Measurements from ENCODE around the gene CFAP20DC. TPM values are rescaled to one million over a fixed set of nuclear protein-coding genes. Genes with fewer than 3 reads are reported as not detected.

CFAP20DC gene
- total and polyA plus RNA-seq, 2 donors (not counting 1 experiment from before 2014, with no cell fraction given): 1.9 to 3.8 TPM

- no peaks in the 10 kb centered on the region for H4K20me1 ChIP-seq (ENCODE audit: control insufficient read depth, extremely low read depth, insufficient read depth, low read length)
- no peaks in the 10 kb centered on the region for H3K4me1 ChIP-seq (ENCODE audit: control insufficient read depth, extremely low read depth, insufficient read depth, low read length)
- peak in 1 of 2 donors; percentile 48 for DNase-seq (ENCODE audit: low read depth in 2 of 2)
- no peak overlapping the region for H3K9ac ChIP-seq (ENCODE audit: insufficient read depth, low read length)
- H3K36me3 ChIP-seq (ENCODE audit: control insufficient read depth, insufficient read depth, low read length): no peaks in the 10 kb centered on the region
- H3K4me2 ChIP-seq (ENCODE audit: extremely low read depth, insufficient read depth, low read length): no peak overlapping the region
- no peak overlapping the region for H3K27ac ChIP-seq (ENCODE audit: insufficient read depth, low read length)
- TF ChIP-seq EZH2 (IDR thresholded peaks at IDR 0.05; ENCODE audit: low read length, missing control alignments): no peak
- TF ChIP-seq, protein P1, sequence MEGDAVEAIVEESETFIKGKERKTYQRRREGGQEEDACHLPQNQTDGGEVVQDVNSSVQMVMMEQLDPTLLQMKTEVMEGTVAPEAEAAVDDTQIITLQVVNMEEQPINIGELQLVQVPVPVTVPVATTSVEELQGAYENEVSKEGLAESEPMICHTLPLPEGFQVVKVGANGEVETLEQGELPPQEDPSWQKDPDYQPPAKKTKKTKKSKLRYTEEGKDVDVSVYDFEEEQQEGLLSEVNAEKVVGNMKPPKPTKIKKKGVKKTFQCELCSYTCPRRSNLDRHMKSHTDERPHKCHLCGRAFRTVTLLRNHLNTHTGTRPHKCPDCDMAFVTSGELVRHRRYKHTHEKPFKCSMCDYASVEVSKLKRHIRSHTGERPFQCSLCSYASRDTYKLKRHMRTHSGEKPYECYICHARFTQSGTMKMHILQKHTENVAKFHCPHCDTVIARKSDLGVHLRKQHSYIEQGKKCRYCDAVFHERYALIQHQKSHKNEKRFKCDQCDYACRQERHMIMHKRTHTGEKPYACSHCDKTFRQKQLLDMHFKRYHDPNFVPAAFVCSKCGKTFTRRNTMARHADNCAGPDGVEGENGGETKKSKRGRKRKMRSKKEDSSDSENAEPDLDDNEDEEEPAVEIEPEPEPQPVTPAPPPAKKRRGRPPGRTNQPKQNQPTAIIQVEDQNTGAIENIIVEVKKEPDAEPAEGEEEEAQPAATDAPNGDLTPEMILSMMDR (conservative IDR thresholded peaks at IDR 0.05 in 1 of 2, IDR thresholded peaks at IDR 0.05 in 1 of 2; ENCODE audit: low read depth in 1 of 2, low read length in 2 of 2): no peak
- H3K27me3 ChIP-seq (ENCODE audit: control insufficient read depth, insufficient read depth, low read length): no peaks in the 10 kb centered on the region
- no peak overlapping the region for H3K4me3 ChIP-seq (replicated peaks in 1 of 4; ENCODE audit: control extremely low read depth in 1 of 4, insufficient read depth in 1 of 4, low read depth in 3 of 4, low read length in 4 of 4)
- no peaks in the 10 kb centered on the region for H3K9me3 ChIP-seq (ENCODE audit: control insufficient read depth, insufficient read depth, low read depth, low read length)
- no peaks in the 10 kb centered on the region for H3K79me2 ChIP-seq (ENCODE audit: control insufficient read depth, insufficient read depth, low read length)
- H2AFZ ChIP-seq (ENCODE audit: low read length): no peak overlapping the region
Observed at GRCh38 chr3:58952128-58952917, 97.5 kb downstream of the CFAP20DC start.

GRCh38 chr3:58948018-58948417, 101.8 kb downstream of the CFAP20DC start:
- Histone ChIP-seq H4K20me1 (ENCODE audit: control insufficient read depth, extremely low read depth, insufficient read depth, low read length) (no peaks in the 10 kb centered on the region), H3K4me3 (replicated peaks in 1 of 4; ENCODE audit: control extremely low read depth in 1 of 4, insufficient read depth in 1 of 4, low read depth in 3 of 4, low read length in 4 of 4) (no peak overlapping the region), H3K4me2 (ENCODE audit: extremely low read depth, insufficient read depth, low read length) (no peak overlapping the region), H3K27me3 (ENCODE audit: control insufficient read depth, insufficient read depth, low read length) (no peaks in the 10 kb centered on the region), H2AFZ (ENCODE audit: low read length) (no peak overlapping the region), H3K4me1 (ENCODE audit: control insufficient read depth, extremely low read depth, insufficient read depth, low read length) (no peaks in the 10 kb centered on the region), H3K27ac (ENCODE audit: insufficient read depth, low read length) (no peak overlapping the region), H3K36me3 (ENCODE audit: control insufficient read depth, insufficient read depth, low read length) (no peaks in the 10 kb centered on the region), H3K9ac (ENCODE audit: insufficient read depth, low read length) (no peak overlapping the region), H3K79me2 (ENCODE audit: control insufficient read depth, insufficient read depth, low read length) (no peaks in the 10 kb centered on the region), H3K9me3 (ENCODE audit: control insufficient read depth, insufficient read depth, low read depth, low read length) (no peaks in the 10 kb centered on the region)
- no peak for DNase-seq (ENCODE audit: low read depth in 2 of 2)
- TF ChIP-seq, protein P1 (conservative IDR thresholded peaks at IDR 0.05 in 1 of 2, IDR thresholded peaks at IDR 0.05 in 1 of 2; ENCODE audit: low read depth in 1 of 2, low read length in 2 of 2): no peak
- no peak for TF ChIP-seq EZH2 (IDR thresholded peaks at IDR 0.05; ENCODE audit: low read length, missing control alignments)

DNA sequence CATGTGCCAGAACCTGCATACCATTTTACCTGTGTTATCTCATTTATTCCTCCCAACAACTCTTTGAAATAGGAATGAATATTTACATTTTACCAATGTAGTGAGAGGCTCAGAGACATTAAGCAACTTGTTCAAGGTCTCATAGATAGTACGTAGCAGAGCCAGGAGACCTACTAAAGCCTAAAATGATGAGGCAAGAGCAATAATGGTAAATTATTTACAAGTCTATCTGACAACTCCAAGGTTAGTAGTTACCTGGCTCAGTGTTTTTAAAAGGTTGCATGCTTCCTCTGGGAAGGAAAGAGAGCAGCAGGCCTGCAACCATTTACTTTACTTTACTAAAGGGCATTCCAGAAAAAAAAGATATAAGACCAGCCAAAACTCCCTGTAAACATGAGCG, 103.0 kb downstream of the CFAP20DC start:
- Histone ChIP-seq H3K9me3 (ENCODE audit: control insufficient read depth, insufficient read depth, low read depth, low read length) (no peaks in the 10 kb centered on the region), H3K79me2 (ENCODE audit: control insufficient read depth, insufficient read depth, low read length) (no peaks in the 10 kb centered on the region), H3K27me3 (ENCODE audit: control insufficient read depth, insufficient read depth, low read length) (no peaks in the 10 kb centered on the region), H2AFZ (ENCODE audit: low read length) (no peak overlapping the region), H3K4me2 (ENCODE audit: extremely low read depth, insufficient read depth, low read length) (no peak overlapping the region), H3K27ac (ENCODE audit: insufficient read depth, low read length) (no peak overlapping the region), H3K36me3 (ENCODE audit: control insufficient read depth, insufficient read depth, low read length) (no peaks in the 10 kb centered on the region), H4K20me1 (ENCODE audit: control insufficient read depth, extremely low read depth, insufficient read depth, low read length) (no peaks in the 10 kb centered on the region), H3K9ac (ENCODE audit: insufficient read depth, low read length) (no peak overlapping the region), H3K4me1 (ENCODE audit: control insufficient read depth, extremely low read depth, insufficient read depth, low read length) (no peaks in the 10 kb centered on the region), H3K4me3 (replicated peaks in 1 of 4; ENCODE audit: control extremely low read depth in 1 of 4, insufficient read depth in 1 of 4, low read depth in 3 of 4, low read length in 4 of 4) (no peak overlapping the region)
- TF ChIP-seq, protein P1 (conservative IDR thresholded peaks at IDR 0.05 in 1 of 2, IDR thresholded peaks at IDR 0.05 in 1 of 2; ENCODE audit: low read depth in 1 of 2, low read length in 2 of 2): no peak
- TF ChIP-seq EZH2 (IDR thresholded peaks at IDR 0.05; ENCODE audit: low read length, missing control alignments): no peak
- DNase-seq (ENCODE audit: low read depth in 2 of 2): no peak
